Stimulated activated CD8-positive, alpha-beta memory T cell treated with anti-CD3 and anti-CD28 coated beads, Interleukin-7, amount 100 ng/mL, for 4 hours (primary cell): ENCODE measurements around the gene ZNHIT2.

ENCODE experiments used
- DNase-seq, 2 donors: peaks; one replicate each; pipeline ENCODE4 v3.0.0-alpha.2; 2020; ENCODE audit warnings: low read depth in 2 of 2

Gene ZNHIT2

GRCh38 chr11:65072631-65072966, 44.9 kb downstream of the ZNHIT2 start:
- no peak for DNase-seq

GRCh38 chr11:65071907-65072630, 45.4 kb downstream of the ZNHIT2 start:
- DNase-seq = no peak

- DNase-seq = no peak
Observed at GRCh38 chr11:65069217-65069616, 48.3 kb downstream of the ZNHIT2 start.

- DNase-seq = no peak
Observed at GRCh38 chr11:65067446-65067845, 50.1 kb downstream of the ZNHIT2 start.

GRCh38 chr11:65066805-65067291, 50.7 kb downstream of the ZNHIT2 start:
- DNase-seq = no peak
